Renal cortical epithelial cell (primary cell): Measurements from ENCODE around the gene SYPL1. TPM values are rescaled to one million over a fixed set of nuclear protein-coding genes. Genes with fewer than 3 reads are reported as not detected.

ENCODE experiments used
- DNase-seq: peaks from one replicate; pipeline ENCODE4 v3.0.0-alpha.2; 2011; ENCODE audit warnings: low read depth
- total RNA-seq: library from RNA; depleted of rRNA; stranded (reverse); fragments of >200 nt; gene quantifications from 2 replicates; pipeline ENCODE4 v1.2.3, GENCODE V29; 2014

Gene SYPL1
- total RNA-seq, 1 donor from 2014 or later = 162 TPM

DNA sequence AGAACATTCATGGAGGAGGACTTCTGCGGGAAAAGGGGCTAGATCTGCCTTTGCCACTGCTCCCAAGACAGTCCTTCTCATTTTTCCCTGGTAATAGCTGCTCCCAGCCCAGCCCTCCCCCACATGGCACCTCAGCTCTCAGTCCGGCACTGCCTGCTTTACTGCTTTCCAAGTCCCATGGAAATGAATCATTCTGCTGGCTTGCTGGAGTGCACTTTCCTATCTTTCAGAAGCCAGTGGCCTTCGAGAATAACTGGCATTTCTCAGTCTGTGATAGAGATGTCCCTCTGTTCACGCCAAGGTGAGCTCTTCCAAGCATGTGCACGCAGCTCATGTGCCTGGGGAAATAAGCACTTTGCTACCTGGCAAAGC, 61.4 kb downstream of the SYPL1 start:
- peak; percentile 64 for DNase-seq

DNA sequence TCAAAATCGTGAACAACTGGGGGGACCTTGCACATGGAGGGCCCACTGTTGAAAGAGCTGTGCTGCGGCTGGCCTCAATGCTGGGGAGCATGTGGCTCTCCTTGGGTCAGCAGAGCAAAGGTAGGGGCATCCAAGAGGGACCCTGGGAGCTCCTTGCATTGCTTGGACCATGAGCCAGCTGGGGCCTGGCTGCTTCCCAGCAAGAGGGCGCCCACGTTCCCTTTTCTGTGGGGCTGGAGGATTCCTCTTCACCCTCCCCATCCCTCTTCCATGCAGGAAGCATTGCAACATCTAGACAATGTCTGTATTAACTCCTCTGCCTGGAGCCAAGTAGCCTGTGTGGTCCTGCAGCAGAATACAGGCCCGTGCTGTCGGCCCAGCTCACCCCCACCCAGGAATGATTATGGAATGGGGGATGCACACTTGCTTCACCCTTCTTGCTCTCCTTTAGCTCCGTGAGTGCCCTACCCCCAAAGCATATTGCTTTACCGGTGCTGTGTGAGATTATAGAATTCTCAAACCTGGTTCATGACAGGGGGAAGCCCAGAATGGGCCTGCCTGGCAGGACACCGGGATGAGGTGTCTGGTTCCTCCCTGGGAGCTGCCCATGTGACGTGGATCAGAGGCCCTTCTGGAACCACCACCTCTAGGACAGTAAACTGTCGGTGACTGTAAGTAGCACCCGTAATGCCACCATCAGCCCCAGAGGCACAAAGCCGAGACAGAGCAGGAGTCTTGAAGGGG, 61.9 kb downstream of the SYPL1 start:
- peak; percentile 26 for DNase-seq

DNA sequence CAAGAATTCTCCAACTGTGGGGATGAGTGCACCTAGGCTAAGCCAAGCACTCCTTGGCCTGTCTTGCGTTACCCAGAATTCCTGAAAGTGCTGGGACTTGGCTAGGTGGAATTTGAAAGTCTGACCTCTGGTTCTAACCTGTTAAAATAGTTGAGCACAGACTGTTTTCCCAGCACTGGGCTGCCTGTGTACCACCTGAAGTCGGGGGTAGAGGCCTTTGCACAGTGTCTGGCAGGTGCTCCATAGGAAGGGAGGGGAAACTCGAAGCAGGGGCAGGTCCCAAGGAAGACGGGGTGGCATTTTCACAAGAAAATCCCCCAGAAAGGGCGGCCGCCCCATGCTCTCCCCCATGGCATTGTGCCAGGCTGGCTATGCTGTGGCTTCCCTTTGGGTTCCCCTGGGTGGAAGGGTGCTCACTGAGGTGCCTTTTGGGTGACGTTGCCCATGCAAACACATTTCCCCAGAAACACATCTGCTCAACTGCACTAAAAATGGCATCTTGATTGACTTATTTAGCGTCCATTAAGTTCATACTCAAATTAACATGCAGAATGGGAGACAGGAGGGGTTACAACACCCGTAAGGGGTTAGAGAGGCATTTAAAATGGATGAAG, 62.9 kb downstream of the SYPL1 start:
- no peak for DNase-seq

DNA sequence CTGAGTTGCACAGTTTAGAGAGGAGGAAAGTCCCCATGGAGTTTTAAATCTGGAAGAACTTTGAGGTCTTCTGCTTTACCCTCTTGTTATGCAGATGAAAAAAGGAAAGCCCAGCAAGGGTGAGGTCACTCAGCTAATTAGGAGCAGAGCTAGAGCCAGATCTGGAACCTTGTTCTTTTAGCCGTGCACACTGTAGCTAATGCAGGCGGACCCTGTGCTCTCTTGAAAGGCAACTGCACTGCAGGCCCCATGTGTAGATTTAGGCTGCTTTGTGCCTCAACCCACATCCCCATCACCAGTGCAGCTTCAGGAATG, 63.4 kb downstream of the SYPL1 start:
- no peak for DNase-seq

DNA sequence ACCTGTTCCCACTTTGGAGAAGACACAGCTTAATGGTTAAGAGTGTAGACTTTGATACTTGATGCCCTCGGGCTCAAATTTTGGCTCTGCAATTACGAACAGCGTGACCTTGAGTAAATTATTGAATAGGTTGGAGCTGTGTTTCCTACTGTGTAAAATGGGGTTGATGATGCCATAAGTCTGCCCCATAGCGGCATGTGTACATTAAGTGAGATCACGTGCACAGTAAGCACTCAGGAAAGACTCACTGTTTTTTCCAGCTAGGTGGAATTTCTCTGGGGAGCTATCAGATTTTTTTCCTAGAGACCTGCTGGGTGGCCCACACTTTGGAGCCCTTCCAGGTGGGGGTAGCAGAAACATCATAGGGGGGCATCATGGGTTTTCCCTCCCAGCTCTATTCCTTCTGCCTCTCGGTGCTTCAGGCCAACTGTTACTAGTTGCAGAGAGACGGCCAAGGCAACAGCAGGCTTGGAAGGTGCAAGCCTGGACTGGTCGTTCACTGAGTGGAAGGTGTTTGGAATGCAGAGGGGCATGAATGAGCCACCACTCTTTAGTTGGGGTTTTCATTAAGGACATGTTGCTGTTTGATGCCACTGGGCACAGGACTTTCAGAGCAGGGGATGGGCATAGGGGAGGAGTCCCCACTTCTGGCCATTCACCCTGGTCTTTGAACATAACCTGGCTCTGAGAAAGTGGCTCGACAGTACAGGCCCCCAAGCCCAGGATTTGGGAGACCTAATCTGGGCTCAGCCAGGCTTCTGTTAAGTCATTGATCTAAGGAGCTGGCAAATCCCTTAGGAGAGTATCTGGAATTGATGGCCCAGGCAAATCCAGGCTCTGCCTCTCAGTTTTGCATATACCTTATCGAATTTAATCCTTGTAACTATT, 64.0 kb downstream of the SYPL1 start:
- DNase-seq = no peak

DNA sequence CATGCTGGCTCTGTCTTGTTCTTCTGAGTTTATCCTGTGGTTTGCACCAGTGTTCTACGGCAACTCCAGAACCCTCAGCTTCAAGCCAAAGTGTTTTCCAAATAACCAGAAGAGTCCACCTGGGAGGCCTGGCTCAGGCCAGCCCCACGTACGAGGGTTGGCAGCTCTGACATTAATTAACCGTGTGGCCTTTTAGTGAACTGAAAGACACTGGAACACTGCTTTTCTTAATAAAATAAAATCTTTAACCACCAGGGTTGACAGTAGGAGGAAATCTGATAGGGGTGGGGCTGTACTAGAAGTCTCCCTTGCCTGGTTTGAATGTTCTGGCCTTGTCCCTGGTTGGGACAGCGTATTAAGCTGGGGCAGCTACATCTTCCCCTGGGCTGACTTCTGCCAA, 64.9 kb downstream of the SYPL1 start:
- peak; percentile 27 for DNase-seq

DNA sequence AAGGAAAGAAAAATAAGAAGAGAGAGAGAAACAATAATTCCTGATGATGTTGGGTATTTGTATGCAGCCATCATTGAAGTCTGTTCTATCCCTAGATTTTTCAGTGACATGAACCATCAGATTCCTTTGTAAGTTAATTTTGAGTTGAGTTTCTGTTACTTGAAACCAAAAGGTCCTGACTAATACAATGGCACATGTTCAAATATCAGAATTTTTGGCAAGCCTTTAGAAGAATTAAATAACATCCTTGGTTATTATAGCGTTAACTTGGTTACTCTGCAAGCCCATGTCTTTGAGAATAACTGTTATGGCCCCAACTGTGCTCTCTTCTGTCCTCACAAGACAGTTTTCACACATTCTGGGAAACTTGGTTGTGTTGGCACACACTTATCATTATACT, 66.5 kb downstream of the SYPL1 start:
- DNase-seq = no peak

DNA sequence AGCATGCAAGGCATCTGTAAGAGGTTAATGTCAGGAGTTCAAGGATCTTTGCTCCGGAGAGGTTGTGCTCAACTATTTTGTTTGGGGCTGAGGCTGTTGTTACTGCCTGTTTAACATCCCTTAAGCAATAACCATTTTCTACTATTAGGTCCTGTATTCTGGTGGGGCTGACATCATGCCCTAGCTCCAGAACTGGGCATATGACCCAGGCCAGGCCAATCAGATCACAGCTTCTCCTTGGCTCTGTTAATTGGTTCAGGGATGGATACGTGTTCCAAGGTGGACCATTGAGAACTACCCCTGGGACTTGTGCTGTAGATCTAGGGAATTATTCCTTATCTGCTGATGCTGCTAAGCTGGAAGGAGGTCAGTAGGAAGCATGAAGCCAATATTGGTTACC, 67.0 kb downstream of the SYPL1 start:
- DNase-seq = no peak

DNA sequence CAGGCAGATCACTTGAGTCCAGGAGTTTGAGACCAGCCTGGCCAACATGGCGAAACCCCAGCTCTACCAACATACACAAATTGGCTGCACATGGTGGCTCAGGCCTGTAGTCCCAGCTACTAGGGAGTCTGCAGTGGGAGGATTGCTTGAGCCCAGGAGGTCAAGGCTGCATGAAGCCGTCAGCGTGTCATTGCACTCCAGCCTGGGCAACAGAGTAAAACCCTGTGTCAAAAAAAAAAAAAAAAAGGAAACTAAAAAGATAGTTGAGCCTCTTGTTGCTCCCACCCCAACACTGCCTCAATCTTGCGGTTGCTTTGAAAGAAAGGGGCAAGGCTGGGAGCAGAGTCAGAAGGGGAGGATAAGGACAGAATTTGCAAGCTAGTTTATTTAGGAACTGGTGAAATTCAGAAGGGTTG, 69.9 kb downstream of the SYPL1 start:
- no peak for DNase-seq

DNA sequence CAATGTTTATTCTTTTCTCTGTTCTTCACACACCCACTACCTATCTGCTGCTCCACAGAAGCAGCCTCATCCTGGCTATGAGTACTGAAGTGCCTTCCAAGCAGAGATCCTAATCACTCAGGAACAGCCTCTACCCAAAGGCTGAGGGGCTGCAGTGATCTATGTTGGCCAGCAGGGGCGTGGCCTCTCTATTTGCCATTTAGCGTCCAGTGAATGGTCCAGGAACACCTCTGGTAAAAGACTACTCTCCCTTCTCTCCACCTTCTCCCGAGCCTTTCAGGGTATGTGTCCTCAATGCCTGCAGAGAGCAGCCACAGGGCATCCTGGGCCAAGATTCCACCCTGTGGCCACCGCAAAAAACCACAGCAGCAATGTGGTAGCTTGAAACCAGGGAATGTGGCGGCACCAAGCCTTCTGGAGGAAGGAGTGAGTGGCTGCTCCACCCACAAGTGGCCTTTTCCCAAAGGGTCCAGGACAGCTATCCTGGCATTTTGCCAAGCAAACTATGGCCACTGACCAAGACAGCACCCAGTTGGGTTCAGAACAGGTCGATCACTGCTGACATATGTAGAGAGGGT, 70.9 kb downstream of the SYPL1 start:
- peak; percentile 16 for DNase-seq

Other genes starting within 250 kb of the SYPL1 start
- 1.0 and 7.6 TPM in 2 replicates for gene ATXN7L1, start 235.7 kb downstream of the SYPL1 start, total RNA-seq
- gene CDHR3, start 149.0 kb downstream of the SYPL1 start, total RNA-seq = 0.17 and 2.0 TPM in 2 replicates
- 154 and 209 TPM in 2 replicates for gene NAMPT, start 172.7 kb upstream of the SYPL1 start, total RNA-seq